Measurements from ENCODE around the gene GPC6. TPM values are rescaled to one million over a fixed set of nuclear protein-coding genes. Genes with fewer than 3 reads are reported as not detected.
A peak's percentile ranks its signal among the peaks of the same experiment; 100 is the strongest.

GPC6 gene
- total and polyA plus RNA-seq, 2 experiments from 2014 or later = 14.4 to 43.3 TPM

DNA sequence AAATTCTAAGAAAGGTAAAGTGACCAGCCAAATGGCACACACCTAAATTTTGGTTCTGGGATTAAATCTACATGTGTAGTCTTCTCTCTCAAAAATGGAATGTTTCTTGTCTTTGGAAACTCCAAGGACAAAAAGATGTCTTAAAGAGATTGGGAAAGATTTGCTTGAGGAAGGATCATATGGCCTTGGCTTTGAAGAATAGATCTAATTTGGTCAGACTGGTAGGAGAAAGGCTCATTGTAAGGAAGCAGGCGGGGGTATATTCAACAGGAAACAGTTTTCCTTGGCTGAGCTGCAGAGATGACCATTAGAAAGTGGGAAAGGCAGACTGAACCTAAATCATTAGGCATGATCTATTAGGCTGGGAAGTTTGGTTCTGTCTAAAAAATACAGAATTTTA lies 887.6 kb downstream of the GPC6 start:
- TF ChIP-seq, protein P1, sequence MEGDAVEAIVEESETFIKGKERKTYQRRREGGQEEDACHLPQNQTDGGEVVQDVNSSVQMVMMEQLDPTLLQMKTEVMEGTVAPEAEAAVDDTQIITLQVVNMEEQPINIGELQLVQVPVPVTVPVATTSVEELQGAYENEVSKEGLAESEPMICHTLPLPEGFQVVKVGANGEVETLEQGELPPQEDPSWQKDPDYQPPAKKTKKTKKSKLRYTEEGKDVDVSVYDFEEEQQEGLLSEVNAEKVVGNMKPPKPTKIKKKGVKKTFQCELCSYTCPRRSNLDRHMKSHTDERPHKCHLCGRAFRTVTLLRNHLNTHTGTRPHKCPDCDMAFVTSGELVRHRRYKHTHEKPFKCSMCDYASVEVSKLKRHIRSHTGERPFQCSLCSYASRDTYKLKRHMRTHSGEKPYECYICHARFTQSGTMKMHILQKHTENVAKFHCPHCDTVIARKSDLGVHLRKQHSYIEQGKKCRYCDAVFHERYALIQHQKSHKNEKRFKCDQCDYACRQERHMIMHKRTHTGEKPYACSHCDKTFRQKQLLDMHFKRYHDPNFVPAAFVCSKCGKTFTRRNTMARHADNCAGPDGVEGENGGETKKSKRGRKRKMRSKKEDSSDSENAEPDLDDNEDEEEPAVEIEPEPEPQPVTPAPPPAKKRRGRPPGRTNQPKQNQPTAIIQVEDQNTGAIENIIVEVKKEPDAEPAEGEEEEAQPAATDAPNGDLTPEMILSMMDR (IDR thresholded peaks at IDR 0.05; ENCODE audit: low read depth, low read length) = no peak
- Histone ChIP-seq H3K27ac (no peak overlapping the region), H3K4me1 (ENCODE audit: low read depth) (no peaks in the 10 kb centered on the region), H3K36me3 (no peaks in the 10 kb centered on the region), H3K27me3 (no peaks in the 10 kb centered on the region), H3K9me3 (ENCODE audit: low read depth) (no peaks in the 10 kb centered on the region), H3K4me3 (no peak overlapping the region)
- no peak for DNase-seq (ENCODE audit: low read depth in 1 of 2, low spot score in 1 of 2)

DNA sequence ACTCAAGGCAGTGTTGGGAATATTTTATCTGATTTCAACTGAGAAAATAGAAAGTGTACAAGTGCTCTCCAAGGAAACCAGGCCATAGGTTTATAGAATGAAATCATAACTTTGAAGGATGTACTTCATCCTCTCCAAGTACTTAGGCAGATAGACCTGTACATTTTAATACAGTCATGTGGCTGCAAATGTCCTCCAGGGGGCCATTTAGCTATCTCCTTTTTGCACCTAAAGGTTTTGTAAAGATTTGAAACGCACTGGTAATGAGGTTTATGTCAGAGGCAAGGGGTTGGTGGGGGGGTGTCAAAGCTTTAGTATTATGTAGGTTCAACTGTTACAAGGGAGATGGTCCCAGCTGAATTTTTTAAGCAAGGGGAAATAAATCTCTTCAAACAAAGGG lies 888.4 kb downstream of the GPC6 start:
- Histone ChIP-seq H3K4me3 (no peak overlapping the region), H3K9me3 (ENCODE audit: low read depth) (no peaks in the 10 kb centered on the region), H3K36me3 (no peaks in the 10 kb centered on the region), H3K4me1 (ENCODE audit: low read depth) (no peaks in the 10 kb centered on the region), H3K27me3 (no peaks in the 10 kb centered on the region), H3K27ac (no peak overlapping the region)
- DNase-seq (ENCODE audit: low read depth in 1 of 2, low spot score in 1 of 2) = no peak
- TF ChIP-seq, protein P1 (IDR thresholded peaks at IDR 0.05; ENCODE audit: low read depth, low read length) = no peak

DNA sequence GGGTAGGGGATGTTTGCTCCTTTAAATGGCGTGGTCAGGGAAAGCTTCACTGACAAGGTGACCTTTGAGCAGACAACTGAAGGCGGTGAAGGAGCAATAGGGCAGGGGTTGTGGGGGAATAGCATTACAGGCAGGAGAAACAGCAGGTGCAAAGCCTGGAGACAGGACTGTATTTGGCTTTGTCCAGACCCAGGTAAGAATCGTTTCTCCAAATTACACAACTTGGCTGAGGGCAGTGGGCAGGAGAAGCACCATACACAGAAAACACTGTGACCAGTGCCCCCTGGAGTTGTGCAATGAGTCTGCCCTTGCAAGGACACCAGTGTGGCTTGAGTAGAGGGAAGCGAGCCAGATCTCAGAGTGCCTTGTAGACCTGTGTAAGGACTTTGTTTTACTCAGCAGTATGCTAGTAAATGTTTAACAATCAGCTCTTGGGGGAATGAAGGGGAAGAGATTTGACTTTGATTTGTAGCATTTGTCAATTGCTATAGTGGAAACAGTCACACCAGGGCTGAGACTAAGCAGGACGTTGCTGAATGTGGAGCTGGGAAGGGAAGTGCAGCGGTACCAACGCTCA lies 892.8 kb downstream of the GPC6 start:
- Histone ChIP-seq H3K27ac (no peak overlapping the region), H3K4me1 (ENCODE audit: low read depth) (no peaks in the 10 kb centered on the region), H3K4me3 (no peak overlapping the region), H3K27me3 (no peaks in the 10 kb centered on the region), H3K36me3 (no peaks in the 10 kb centered on the region), H3K9me3 (ENCODE audit: low read depth) (no peaks in the 10 kb centered on the region)
- TF ChIP-seq, protein P1 (IDR thresholded peaks at IDR 0.05; ENCODE audit: low read depth, low read length) = no peak
- DNase-seq (ENCODE audit: low read depth in 1 of 2, low spot score in 1 of 2) = peak in 1 of 2 donors; percentile 11

DNA sequence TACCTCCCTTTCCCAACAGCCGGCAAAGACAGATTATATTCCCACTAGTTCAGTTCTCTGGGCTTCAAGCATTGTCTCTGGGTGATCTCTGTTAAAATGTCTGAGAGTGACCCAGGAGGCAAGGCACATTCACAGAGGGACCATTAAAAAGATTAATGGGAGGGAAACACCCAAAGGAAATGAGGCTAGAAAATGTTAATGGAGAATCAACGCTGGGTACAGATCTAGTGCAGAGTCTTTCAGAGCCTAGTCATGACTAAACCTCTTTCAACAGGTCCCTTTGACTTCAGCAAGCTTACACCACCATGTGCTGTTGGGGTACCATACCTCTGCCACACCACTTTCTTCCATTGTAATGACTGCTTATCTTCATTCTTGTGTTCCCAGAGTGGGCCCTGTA lies 894.3 kb downstream of the GPC6 start:
- no peak for DNase-seq (ENCODE audit: low read depth in 1 of 2, low spot score in 1 of 2)
- TF ChIP-seq, protein P1 (IDR thresholded peaks at IDR 0.05; ENCODE audit: low read depth, low read length) = no peak

DNA sequence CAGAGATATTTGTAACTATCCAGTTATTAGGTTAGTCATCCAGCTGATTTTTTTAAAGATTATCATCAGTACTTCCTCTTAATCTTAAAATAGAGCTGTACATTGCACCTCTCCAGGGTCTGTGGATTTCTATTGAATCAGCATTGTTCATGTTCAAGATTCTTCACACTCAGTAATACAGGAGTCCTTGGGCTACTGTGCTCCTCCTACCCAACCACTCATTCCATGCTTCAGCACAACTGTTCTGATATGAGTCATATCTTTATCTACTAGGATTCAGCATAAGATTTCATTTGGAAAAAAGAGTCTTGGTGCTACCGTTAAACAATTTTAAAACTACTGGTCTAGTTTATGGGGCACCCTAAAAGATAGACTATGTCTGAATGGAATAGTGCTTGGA lies 895.1 kb downstream of the GPC6 start:
- Histone ChIP-seq H3K9me3 (ENCODE audit: low read depth) (no peaks in the 10 kb centered on the region), H3K4me3 (no peak overlapping the region), H3K36me3 (no peaks in the 10 kb centered on the region), H3K4me1 (ENCODE audit: low read depth) (peaks cover 5% of the 10 kb centered on the region), H3K27ac (no peak overlapping the region), H3K27me3 (no peaks in the 10 kb centered on the region)
- peak in 1 of 2 donors; percentile 69 for DNase-seq (ENCODE audit: low read depth in 1 of 2, low spot score in 1 of 2)
- TF ChIP-seq, protein P1 (IDR thresholded peaks at IDR 0.05; ENCODE audit: low read depth, low read length) = no peak

More for the DNA sequence above, 894.3 kb downstream of the GPC6 start:
- no peaks in the 10 kb centered on the region for H3K27me3 ChIP-seq
- no peak overlapping the region for H3K27ac ChIP-seq
- no peak overlapping the region for H3K4me3 ChIP-seq
- no peaks in the 10 kb centered on the region for H3K36me3 ChIP-seq
- peaks cover 5% of the 10 kb centered on the region for H3K4me1 ChIP-seq (ENCODE audit: low read depth)
- no peaks in the 10 kb centered on the region for H3K9me3 ChIP-seq (ENCODE audit: low read depth)
